ENCODE measurements around the gene PLCD4.

The PLCD4 gene

GRCh38 chr2:218622606-218623365 is 15.1 kb downstream of the PLCD4 start:
- DNase-seq = no peak

GRCh38 chr2:218623366-218623705 is 15.6 kb downstream of the PLCD4 start:
- DNase-seq = no peak

GRCh38 chr2:218626369-218626768 is 18.7 kb downstream of the PLCD4 start:
- DNase-seq = no peak

GRCh38 chr2:218627939-218628338 is 20.2 kb downstream of the PLCD4 start:
- no peak for DNase-seq

GRCh38 chr2:218631837-218632236 is 24.1 kb downstream of the PLCD4 start:
- no peak for DNase-seq

GRCh38 chr2:218635719-218636118 is 28.0 kb downstream of the PLCD4 start:
- no peak for DNase-seq

GRCh38 chr2:218638372-218638771 is 30.7 kb downstream of the PLCD4 start:
- no peak for DNase-seq

GRCh38 chr2:218642121-218642656 is 34.5 kb downstream of the PLCD4 start:
- DNase-seq = no peak

GRCh38 chr2:218642786-218643185 is 35.1 kb downstream of the PLCD4 start:
- no peak for DNase-seq

GRCh38 chr2:218643751-218644310 is 36.1 kb downstream of the PLCD4 start:
- DNase-seq = no peak

- DNase-seq = no peak
These were observed 37.0 kb downstream of the PLCD4 start for GRCh38 chr2:218644721-218645120.

GRCh38 chr2:218645126-218645525 is 37.4 kb downstream of the PLCD4 start:
- DNase-seq = no peak

GRCh38 chr2:218648088-218648786 is 40.5 kb downstream of the PLCD4 start:
- DNase-seq = peak; percentile 35

GRCh38 chr2:218648787-218649100 is 41.0 kb downstream of the PLCD4 start:
- no peak for DNase-seq

- no peak for DNase-seq
These were observed 48.1 kb downstream of the PLCD4 start for GRCh38 chr2:218655751-218656150.

- peak; percentile 14 for DNase-seq
These were observed 51.1 kb downstream of the PLCD4 start for GRCh38 chr2:218658671-218659257.

GRCh38 chr2:218659258-218659987 is 51.7 kb downstream of the PLCD4 start, which contains the start of the genes BCS1L and ZNF142:
TSS of gene BCS1L (plus strand) at chr2:218659683. CDS start at chr2:218660988, 1,305 bp downstream.
TSS of gene ZNF142 (minus strand) at chr2:218659623. CDS start at chr2:218656429, 3,194 bp downstream.
- DNase-seq = peak; percentile 88

- no peak for DNase-seq
These were observed 52.3 kb downstream of the PLCD4 start for GRCh38 chr2:218659988-218660358.

- no peak for DNase-seq
These were observed 54.7 kb downstream of the PLCD4 start for GRCh38 chr2:218662377-218662776.

- DNase-seq = no peak
These were observed 55.1 kb downstream of the PLCD4 start for GRCh38 chr2:218662827-218663226.

GRCh38 chr2:218663901-218664300 is 56.2 kb downstream of the PLCD4 start:
- DNase-seq = no peak

GRCh38 chr2:218664653-218665052 is 57.0 kb downstream of the PLCD4 start:
- no peak for DNase-seq

Data from central memory CD4-positive, alpha-beta T cell (primary cell).